ENCODE results near the gene SLIT3. TPM values are rescaled to one million over a fixed set of nuclear protein-coding genes. Genes with fewer than 3 reads are reported as not detected.

SLIT3 gene
- total RNA-seq, 1 donor from 2014 or later = 5.0 TPM

GRCh38 chr5:169104937-169105494 is 195.9 kb downstream of the SLIT3 start:
- no peak for TF ChIP-seq CTCF (IDR thresholded peaks at IDR 0.05; ENCODE audit: insufficient read depth, low read length, poor library complexity, severe bottlenecking)
- Histone ChIP-seq H3K4me3 (ENCODE audit: low read depth, low read length) (no peak overlapping the region), H3K27me3 (ENCODE audit: control insufficient read depth, insufficient read depth, low read length) (no peaks in the 10 kb centered on the region), H3K36me3 (ENCODE audit: control insufficient read depth, insufficient read depth, low read length) (no peaks in the 10 kb centered on the region)
- no peak for DNase-seq (ENCODE audit: low read depth)

DNA sequence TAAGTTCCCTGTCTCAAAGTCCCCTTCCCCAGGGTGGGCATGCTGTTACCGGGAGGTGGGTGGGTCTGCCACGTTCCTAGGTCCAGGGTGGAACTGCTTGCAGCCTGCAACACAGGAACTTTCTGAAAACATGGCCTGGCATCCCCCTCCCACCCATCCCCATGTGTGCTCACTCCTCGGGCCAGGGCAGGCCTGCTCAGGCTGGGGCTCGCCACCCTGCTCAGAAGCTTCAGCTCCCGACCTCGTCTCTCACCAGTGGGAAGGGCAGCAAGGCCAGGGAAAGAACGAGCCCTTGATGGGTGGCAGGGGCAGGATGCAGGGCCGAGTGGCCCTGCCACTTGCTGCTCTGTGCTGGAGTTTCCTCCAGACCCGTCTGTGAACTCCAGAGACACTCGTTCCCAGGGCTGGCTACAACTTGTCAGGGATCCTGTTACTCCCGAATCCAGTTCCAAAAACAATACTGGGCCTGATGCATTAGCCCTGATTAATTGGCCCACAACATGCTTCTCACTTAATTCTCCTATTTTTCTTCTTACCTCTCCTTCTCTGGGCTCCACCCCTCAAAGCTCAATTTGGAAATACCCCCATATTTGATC is 197.3 kb downstream of the SLIT3 start:
- Histone ChIP-seq H3K27me3 (ENCODE audit: control insufficient read depth, insufficient read depth, low read length) (no peaks in the 10 kb centered on the region), H3K4me3 (ENCODE audit: low read depth, low read length) (no peak overlapping the region), H3K36me3 (ENCODE audit: control insufficient read depth, insufficient read depth, low read length) (no peaks in the 10 kb centered on the region)
- no peak for TF ChIP-seq CTCF (IDR thresholded peaks at IDR 0.05; ENCODE audit: insufficient read depth, low read length, poor library complexity, severe bottlenecking)
- DNase-seq (ENCODE audit: low read depth) = no peak

- Histone ChIP-seq H3K36me3 (ENCODE audit: control insufficient read depth, insufficient read depth, low read length) (no peaks in the 10 kb centered on the region), H3K4me3 (ENCODE audit: low read depth, low read length) (no peak overlapping the region), H3K27me3 (ENCODE audit: control insufficient read depth, insufficient read depth, low read length) (no peaks in the 10 kb centered on the region)
- no peak for DNase-seq (ENCODE audit: low read depth)
- TF ChIP-seq CTCF (IDR thresholded peaks at IDR 0.05; ENCODE audit: insufficient read depth, low read length, poor library complexity, severe bottlenecking) = no peak
Measured at GRCh38 chr5:169101966-169102365, 199.0 kb downstream of the SLIT3 start.

- no peak for TF ChIP-seq CTCF (IDR thresholded peaks at IDR 0.05; ENCODE audit: insufficient read depth, low read length, poor library complexity, severe bottlenecking)
- Histone ChIP-seq H3K36me3 (ENCODE audit: control insufficient read depth, insufficient read depth, low read length) (no peaks in the 10 kb centered on the region), H3K4me3 (ENCODE audit: low read depth, low read length) (no peak overlapping the region), H3K27me3 (ENCODE audit: control insufficient read depth, insufficient read depth, low read length) (no peaks in the 10 kb centered on the region)
- no peak for DNase-seq (ENCODE audit: low read depth)
Measured at GRCh38 chr5:169100735-169101075, 200.2 kb downstream of the SLIT3 start.

DNA sequence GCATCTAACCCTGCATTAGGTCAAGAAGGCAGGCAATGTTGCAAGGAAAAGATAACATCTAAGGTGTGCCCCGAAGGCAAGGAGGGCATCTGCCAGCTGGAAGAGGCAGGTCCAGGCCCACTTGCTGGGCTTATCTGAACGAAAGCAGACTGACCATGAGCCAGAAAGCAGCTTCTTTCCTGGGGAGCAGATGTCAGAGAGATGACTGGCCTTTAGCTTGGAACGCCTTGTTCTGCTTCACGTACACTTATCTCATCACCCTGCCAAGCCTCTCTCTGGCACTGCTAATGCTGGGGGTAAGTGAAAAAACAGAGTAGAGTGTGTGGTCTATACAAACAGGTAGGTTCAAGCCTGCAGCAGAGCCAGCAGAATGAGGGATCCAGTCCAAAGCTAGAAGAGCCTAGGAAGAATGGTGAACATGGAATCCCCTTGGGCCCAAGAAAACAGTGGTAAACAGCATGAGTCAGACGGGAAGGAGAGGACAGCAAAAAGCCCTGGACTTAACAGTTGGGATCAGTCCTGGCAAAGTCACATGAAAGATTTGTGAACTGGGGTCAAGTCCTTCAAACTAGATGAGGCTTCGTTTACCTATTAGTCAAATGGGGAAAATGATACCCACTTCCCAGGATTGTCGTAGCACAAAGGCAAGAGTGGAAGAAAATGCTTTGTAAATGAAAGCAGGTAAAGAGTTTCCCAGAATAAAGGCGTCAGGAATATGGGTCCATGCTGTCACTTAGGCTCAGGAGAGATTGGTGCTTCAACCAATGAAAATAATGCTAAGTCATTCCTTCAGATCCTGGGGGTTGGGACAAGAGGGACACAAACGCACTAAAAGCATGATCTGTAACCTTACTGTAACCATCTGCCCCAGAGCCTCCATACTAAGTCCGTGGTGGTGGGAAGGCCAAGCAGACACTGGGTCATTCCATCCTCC is 200.9 kb downstream of the SLIT3 start:
- DNase-seq (ENCODE audit: low read depth) = no peak

More for the DNA sequence above, 200.9 kb downstream of the SLIT3 start:
- no peaks in the 10 kb centered on the region for H3K27me3 ChIP-seq (ENCODE audit: control insufficient read depth, insufficient read depth, low read length)
- H3K4me3 ChIP-seq (ENCODE audit: low read depth, low read length) = no peak overlapping the region
- no peaks in the 10 kb centered on the region for H3K36me3 ChIP-seq (ENCODE audit: control insufficient read depth, insufficient read depth, low read length)
- no peak for TF ChIP-seq CTCF (IDR thresholded peaks at IDR 0.05; ENCODE audit: insufficient read depth, low read length, poor library complexity, severe bottlenecking)
